Neuron (in vitro differentiated cells): ENCODE data around the gene IER3.
"Not testable (repeated sequence)": the region's sequence is repeated elsewhere in the genome, so short reads cannot be mapped to it uniquely, and the experiment has no call there.

Experiments
- H2AFZ ChIP-seq: one replicate; pipeline ENCODE4 v1.6.1; 2013; ENCODE audit warnings: low read depth, mild to moderate bottlenecking, inconsistent platforms, low read length, moderate library complexity
- H3K27me3 ChIP-seq: one replicate; pipeline ENCODE4 v1.6.1; 2013; ENCODE audit warnings: low read length; ENCODE audit not compliant: insufficient read depth
- H3K36me3 ChIP-seq: one replicate; pipeline ENCODE4 v1.6.1; 2013; ENCODE audit warnings: low read length; ENCODE audit not compliant: insufficient read depth
- H3K4me1 ChIP-seq: one replicate; pipeline ENCODE4 v1.6.1; 2013; ENCODE audit warnings: low read length; ENCODE audit not compliant: insufficient read depth
- H3K4me3 ChIP-seq: 2 replicates; pipeline ENCODE4 v1.5.1; 2013; ENCODE audit warnings: mild to moderate bottlenecking, low read length, moderate library complexity
- H3K9me3 ChIP-seq: one replicate; pipeline ENCODE4 v1.6.1; 2013; ENCODE audit warnings: low read length

The IER3 gene

DNA sequence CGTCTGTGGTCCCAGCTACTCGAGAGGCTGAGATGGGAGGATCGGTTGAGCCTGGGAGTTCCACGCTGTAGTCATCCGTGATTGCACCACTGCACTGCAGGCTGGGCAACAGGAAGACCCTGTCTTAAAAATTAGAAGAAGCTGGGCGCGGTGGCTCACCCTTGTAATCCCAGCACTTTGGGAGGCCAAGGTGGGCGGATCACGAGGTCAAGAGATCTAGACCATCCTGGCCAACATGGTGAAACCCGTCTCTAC is 22.4 kb downstream of the IER3 start:
- not testable (repeated sequence) for H3K9me3 ChIP-seq

DNA sequence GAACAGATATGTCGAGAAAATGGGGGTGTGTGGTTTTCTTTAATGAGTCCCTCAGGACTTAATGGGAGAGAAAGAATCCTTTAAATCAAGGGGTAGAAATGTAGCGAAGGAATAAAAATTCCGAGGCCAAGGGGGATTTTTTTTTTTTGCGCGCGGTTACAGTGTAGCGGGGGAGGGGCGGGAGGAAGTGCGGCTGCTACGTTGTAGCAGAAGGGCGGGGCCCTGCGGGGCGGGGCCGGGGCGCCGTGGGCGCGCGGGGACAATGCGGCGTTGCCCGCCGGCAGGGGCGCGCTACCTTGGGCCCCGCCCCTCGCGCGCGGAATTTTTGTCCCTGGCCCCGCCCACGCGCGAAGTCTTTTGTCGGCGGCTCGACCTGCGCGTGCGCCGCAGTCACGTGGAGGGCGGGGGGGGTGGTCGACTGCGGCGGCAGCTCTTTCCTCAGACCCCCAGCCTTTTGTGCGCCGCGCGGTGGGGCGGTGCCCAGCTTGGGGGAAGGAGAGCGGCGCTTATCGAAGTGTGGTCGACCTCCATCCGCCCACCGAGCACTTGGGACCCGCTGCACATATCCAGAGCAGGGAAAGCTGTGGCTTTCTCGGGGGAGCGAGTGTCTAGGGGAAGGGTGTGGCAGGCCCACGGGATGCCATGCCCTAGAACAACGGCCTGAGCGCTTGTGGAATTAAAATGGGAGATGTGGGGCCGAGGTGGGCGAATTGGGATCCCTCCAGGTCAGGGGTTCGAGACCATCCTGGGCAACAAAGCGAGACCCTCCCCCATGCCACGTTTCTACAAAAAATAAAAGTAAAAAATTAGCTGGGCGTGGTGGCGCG is 22.9 kb downstream of the IER3 start:
- no peaks in the 10 kb centered on the region for H3K9me3 ChIP-seq
- H3K27me3 ChIP-seq, result no peaks in the 10 kb centered on the region

More for the DNA sequence above, 22.4 kb downstream of the IER3 start:
- Histone ChIP-seq H3K4me3 (peak overlapping the region; percentile 87), H3K36me3 (peaks cover 46% of the 10 kb centered on the region), H3K4me1 (peaks cover 22% of the 10 kb centered on the region)
- not testable (repeated sequence) for H2AFZ ChIP-seq, H3K27me3 ChIP-seq

DNA sequence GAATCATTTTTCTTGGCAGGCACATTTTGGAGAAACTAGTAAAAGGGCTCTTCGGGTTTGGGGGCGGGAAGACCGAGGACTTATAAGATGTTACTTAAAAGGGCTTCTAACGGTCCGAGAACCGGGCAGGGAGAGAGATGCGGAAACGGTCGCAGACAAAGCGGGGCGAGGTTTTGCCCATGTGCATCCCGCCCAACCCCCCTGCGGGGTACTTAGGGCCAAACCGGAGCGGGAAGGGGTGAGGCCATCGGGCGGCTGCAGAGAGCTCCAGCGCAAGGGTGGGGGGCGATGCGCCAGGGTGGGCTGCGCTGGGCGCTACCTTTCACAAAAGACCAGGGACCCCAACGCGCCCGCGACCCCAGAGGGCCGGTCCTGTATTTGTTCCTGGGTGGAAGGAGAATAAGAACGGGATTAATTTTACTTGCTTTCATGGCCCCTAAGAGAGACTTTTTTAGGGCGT is 23.6 kb downstream of the IER3 start:
- peaks cover 43% of the 10 kb centered on the region for H3K36me3 ChIP-seq
- peak overlapping the region; percentile 87 for H3K4me3 ChIP-seq
- no peak overlapping the region for H2AFZ ChIP-seq
- no peaks in the 10 kb centered on the region for H3K27me3 ChIP-seq
- H3K9me3 ChIP-seq, result no peaks in the 10 kb centered on the region
- peaks cover 27% of the 10 kb centered on the region for H3K4me1 ChIP-seq

More for the DNA sequence above, 22.9 kb downstream of the IER3 start:
- H3K4me1 ChIP-seq, result peaks cover 25% of the 10 kb centered on the region
- H3K36me3 ChIP-seq, result peaks cover 46% of the 10 kb centered on the region
- peak overlapping the region; percentile 87 for H3K4me3 ChIP-seq
- no peak overlapping the region for H2AFZ ChIP-seq

DNA sequence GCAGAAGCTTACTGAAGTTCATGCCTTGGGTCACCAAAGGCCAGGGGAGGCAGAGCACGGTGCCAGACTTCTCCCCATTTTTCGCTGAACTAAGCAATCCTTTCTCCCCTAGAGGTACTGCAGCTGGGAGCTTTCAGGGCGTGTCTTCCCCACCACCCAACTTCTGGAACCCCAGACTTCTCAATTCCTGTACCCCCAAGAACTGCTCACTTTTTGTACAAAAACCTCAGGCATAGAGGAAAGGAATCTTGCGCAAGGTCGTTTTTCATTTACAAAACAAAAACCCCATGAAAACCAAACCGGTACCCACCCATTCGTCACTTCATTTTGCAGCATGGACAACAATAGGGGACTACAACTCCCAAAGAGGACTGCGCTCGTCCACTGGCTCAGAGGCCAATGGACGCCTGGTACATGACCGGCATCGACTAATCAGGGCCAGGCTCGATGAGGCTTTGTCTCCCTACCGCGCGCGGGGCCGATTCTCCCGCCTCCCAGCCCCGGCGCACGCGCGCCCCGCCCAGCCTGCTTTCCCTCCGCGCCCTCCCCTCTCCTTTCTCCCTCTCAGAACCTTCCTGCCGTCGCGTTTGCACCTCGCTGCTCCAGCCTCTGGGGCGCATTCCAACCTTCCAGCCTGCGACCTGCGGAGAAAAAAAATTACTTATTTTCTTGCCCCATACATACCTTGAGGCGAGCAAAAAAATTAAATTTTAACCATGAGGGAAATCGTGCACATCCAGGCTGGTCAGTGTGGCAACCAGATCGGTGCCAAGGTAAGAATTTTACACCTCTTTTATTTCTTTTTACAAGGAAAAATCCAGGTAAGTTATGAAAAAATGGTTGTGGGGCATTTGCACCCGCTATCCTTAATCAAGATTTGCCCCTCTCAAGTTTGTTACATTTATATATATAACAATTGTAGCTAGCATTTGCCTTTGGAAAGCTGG is 24.3 kb downstream of the IER3 start, which contains the start of gene TUBB:
TUBB (plus strand) TSS at position 562 of the 947 bp plus-strand sequence; CDS start at position 717, 155 bp downstream.
- H3K36me3 ChIP-seq, result peaks cover 37% of the 10 kb centered on the region
- H3K9me3 ChIP-seq, result no peaks in the 10 kb centered on the region
- H3K27me3 ChIP-seq, result no peaks in the 10 kb centered on the region
- H3K4me1 ChIP-seq, result peaks cover 27% of the 10 kb centered on the region
- H3K4me3 ChIP-seq, result peak within 1 kb of the TSS; percentile 87
- no peak within 1 kb of the TSS for H2AFZ ChIP-seq

DNA sequence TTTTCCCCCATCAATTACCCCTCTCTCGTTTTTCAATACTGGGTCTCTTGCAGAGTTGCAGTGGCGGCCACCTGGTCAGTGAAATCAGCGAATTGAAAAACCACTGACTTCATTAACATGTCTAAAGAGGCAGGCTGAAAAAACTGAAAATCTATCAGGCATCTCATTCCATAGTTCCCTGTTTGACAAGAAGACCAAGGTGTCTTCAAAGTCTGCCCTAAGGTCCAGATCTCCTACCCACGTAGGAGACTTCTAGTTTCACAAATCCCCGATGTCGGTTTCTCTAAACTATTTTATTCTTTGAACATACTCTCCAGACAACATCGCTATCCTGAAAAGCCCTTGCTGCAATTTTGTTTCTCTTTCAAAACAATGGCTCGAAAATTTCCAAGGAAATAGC is 25.0 kb downstream of the IER3 start:
- H2AFZ ChIP-seq, result no peak overlapping the region
- no peaks in the 10 kb centered on the region for H3K9me3 ChIP-seq
- H3K27me3 ChIP-seq, result no peaks in the 10 kb centered on the region
- H3K4me3 ChIP-seq, result peak overlapping the region; percentile 87
- peaks cover 27% of the 10 kb centered on the region for H3K4me1 ChIP-seq
- H3K36me3 ChIP-seq, result peaks cover 36% of the 10 kb centered on the region

DNA sequence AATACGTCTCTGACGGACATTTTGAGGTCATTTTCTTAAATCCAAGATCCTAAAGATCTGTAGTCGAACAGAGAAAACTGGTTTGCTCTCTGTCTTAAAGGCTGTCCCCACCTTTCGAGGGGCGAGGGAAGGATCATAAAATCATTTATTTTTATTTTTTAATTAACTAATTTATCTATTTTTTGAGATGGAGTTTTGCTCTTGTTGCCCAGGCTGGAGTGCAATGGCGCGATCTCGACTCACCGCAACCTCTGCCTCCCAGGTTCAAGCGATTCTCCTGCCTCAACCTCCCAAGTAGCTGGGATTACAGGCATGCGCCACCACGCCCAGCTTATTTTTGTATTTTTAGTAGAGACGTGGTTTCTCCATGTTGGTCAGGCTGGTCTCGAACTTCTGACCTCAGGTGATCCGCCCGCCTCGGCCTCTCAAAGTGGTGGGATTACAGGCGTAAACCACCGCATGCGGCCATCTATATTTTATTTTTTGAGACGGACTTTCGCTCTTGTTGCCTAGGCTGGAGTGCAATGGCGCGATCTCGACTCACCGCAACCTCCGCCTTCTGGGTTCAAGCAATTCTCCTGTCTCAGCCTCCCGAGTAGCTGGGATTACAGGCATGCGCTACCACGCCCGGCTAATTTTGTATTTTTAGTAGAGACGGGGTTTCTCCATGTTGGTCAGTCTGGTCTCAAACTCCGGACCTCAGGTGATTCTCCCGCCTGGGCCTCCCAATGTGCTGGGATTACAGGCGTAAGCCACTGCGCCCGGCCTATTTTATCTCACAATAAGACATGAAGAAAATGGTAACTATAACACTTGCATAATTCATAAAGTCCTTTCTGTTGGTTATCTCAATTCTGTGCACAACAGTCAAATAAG is 26.3 kb downstream of the IER3 start:
- not testable (repeated sequence) for H3K9me3 ChIP-seq, H3K27me3 ChIP-seq, H2AFZ ChIP-seq
- Histone ChIP-seq H3K36me3 (peaks cover 36% of the 10 kb centered on the region), H3K4me3 (peak overlapping the region; percentile 68), H3K4me1 (peaks cover 17% of the 10 kb centered on the region)

DNA sequence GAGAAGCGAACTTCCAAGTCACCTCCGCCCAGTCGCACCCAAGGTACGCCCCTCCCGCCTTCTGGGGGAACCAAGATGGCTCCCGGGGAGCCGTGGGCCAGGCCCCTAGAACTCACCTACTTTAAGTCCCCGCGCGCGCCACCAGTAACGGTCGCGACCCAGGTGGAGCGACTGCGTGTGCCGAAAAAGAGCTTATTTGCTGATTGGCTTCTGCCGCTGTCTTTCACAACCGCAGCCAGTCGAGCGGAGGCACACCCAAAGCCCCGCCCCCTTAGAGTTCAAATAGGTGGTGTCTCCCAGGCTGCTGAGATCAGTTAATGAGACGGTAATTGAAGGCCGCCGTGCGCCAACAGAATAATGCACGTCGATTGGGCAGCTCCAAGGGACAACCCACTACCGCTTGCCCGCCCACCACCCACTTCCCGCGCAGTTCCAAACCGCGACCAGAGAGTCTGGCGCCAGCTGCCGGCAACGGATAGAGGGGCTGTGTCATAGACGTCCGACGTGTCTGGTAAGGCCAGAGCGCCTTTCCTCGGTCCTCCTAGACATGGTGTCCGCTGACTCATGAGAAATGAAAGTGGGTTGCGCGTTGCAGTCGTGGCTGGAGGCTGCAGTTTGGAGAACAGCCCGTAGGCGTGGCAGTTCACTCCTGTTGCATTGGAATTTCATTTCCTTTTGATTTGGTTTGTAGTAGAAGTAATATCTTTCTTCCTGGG is 27.1 kb downstream of the IER3 start, which contains the start of gene MDC1:
MDC1 (minus strand) TSS at position 153 of the 716 bp plus-strand sequence. CDS start 2,106 bp downstream, outside the sequence.
- Histone ChIP-seq H3K4me3 (peak within 1 kb of the TSS; percentile 68), H3K36me3 (peaks cover 36% of the 10 kb centered on the region), H2AFZ (peak within 1 kb of the TSS; percentile 32), H3K27me3 (no peaks in the 10 kb centered on the region), H3K4me1 (peaks cover 11% of the 10 kb centered on the region), H3K9me3 (no peaks in the 10 kb centered on the region)

DNA sequence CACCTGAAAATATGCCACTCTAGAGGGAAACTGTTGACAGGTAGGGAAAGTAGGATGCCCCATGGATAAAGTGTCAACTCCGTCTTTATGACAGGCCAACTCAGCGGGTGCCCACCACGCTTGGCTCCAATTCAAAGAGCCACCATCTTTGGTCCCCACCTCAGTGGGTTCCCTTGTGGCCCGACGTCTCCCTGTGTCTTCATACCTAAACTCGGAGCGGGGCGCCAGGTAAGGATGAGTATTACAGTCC is 27.5 kb downstream of the IER3 start:
- no peaks in the 10 kb centered on the region for H3K9me3 ChIP-seq
- H3K36me3 ChIP-seq, result peaks cover 37% of the 10 kb centered on the region
- no peaks in the 10 kb centered on the region for H3K27me3 ChIP-seq
- peak overlapping the region; percentile 32 for H2AFZ ChIP-seq
- peaks cover 10% of the 10 kb centered on the region for H3K4me1 ChIP-seq
- peak overlapping the region; percentile 68 for H3K4me3 ChIP-seq

DNA sequence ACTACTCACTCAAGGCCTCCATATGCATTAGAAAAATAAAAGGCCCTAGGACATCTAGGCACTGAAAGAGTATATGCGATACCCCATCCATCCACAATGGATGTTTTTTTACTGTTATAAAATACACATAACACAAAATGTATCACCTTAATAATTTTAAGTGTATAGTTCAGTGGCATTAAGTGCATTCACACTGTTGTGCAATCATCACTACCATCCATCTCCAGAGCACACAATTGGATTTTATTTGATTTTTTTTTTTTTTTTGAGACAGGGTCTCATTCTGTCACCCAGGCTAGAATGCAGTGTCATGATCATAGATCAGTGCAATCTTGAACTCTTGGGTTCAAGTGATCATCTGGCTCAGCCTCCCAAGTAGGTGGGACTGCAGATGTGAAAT is 30.1 kb downstream of the IER3 start:
- Histone ChIP-seq H3K36me3 (peaks cover 50% of the 10 kb centered on the region), H3K9me3 (no peaks in the 10 kb centered on the region), H2AFZ (no peak overlapping the region), H3K4me3 (no peak overlapping the region), H3K27me3 (no peaks in the 10 kb centered on the region), H3K4me1 (peaks cover 10% of the 10 kb centered on the region)

DNA sequence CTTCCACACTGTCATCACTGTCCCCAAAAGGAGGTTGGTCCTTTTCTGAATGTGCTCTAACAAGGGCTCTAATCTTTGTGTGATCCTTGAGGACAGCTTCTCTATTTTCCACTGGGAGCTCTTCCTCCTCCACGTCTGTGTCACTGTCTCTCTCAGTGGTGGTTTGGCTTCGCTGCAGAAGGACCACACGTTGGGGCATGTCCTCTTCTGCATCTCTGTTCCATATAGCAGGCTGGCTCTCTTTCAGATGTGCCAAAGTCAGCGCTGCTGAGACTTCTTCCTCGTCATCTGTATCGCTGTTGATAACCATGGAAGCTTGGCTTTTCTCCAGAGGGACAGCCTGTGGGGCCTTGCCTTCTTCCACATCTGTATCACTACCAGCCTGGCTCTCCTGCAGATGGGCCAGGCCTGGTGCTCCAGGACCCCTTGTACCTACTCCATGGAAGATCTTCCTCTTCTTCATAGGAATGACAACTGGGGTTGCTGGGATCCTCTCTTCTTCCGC is 31.9 kb downstream of the IER3 start:
- H3K36me3 ChIP-seq, result peaks cover 63% of the 10 kb centered on the region
- no peaks in the 10 kb centered on the region for H3K27me3 ChIP-seq
- no peak overlapping the region for H2AFZ ChIP-seq
- peaks cover 5% of the 10 kb centered on the region for H3K4me1 ChIP-seq
- no peak overlapping the region for H3K4me3 ChIP-seq
- no peaks in the 10 kb centered on the region for H3K9me3 ChIP-seq

DNA sequence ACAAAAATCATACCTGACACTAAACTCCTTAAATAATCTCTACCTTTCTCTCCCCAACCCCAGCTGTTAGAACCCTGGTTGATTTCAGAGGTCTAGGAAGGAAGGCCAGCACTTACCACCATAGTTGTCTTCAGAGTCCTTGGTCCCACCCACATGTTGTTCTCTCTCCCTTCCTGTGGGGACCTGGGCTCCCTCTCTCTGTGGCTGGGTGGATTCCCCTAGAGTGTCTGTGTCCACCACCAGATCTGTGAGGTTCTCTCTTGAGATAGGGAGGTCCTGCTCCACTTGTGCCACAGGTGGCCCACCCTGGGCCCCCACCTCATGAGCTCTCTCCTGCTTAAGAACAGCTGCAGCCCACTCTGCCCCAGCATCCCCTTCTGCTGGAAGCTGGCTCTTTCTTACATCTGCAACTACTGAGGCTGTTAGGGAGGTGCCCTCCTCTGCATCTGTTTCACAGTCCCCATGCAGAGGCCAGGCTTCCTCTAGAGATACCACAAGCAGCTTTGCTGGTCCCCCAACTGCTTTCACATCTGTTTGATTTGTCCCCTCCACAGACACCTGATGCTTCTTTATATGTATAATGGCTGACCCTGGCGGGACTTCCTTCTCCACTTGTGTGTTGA is 32.5 kb downstream of the IER3 start:
- H3K36me3 ChIP-seq, result peaks cover 69% of the 10 kb centered on the region
- H3K4me3 ChIP-seq, result no peak overlapping the region
- H3K9me3 ChIP-seq, result no peaks in the 10 kb centered on the region
- no peak overlapping the region for H2AFZ ChIP-seq
- H3K27me3 ChIP-seq, result no peaks in the 10 kb centered on the region
- peaks cover 5% of the 10 kb centered on the region for H3K4me1 ChIP-seq
